Measurements from ENCODE around the gene PRLH. TPM values are rescaled to one million over a fixed set of nuclear protein-coding genes. Genes with fewer than 3 reads are reported as not detected.

Gene PRLH
- total RNA-seq, 6 experiments from 2014 or later: not detected

DNA sequence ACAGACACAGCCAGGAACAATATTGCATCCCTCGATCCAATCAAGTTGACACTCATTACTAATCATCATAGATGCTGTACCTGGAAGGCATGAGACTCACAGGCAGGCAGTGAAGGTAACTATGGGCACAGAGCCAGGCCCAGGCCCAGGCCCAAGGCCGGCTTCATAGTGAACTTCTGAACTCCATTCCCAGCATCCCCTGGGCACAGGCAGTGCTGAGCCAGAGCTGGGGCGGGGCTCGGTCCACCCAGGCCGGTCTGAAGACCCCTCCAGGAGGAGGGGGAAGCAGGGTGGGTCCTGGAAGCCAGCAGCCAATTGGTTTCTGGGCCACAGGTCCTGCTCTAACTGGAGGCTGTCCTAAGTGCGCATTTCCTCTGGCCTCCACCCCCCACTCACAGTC is 41.7 kb upstream of the PRLH start:
- TF ChIP-seq, protein P1, sequence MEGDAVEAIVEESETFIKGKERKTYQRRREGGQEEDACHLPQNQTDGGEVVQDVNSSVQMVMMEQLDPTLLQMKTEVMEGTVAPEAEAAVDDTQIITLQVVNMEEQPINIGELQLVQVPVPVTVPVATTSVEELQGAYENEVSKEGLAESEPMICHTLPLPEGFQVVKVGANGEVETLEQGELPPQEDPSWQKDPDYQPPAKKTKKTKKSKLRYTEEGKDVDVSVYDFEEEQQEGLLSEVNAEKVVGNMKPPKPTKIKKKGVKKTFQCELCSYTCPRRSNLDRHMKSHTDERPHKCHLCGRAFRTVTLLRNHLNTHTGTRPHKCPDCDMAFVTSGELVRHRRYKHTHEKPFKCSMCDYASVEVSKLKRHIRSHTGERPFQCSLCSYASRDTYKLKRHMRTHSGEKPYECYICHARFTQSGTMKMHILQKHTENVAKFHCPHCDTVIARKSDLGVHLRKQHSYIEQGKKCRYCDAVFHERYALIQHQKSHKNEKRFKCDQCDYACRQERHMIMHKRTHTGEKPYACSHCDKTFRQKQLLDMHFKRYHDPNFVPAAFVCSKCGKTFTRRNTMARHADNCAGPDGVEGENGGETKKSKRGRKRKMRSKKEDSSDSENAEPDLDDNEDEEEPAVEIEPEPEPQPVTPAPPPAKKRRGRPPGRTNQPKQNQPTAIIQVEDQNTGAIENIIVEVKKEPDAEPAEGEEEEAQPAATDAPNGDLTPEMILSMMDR (IDR thresholded peaks at IDR 0.05): no peak
- peaks cover 28% of the 10 kb centered on the region for H3K36me3 Mint-ChIP-seq (ENCODE audit: low read depth)
- no peaks in the 10 kb centered on the region; the same call in 1 of the 2 replicates for H3K27me3 Mint-ChIP-seq (ENCODE audit: insufficient read depth)
- DNase-seq: no peak
- no peaks in the 10 kb centered on the region for H3K9me3 Mint-ChIP-seq
- no peak overlapping the region for H3K27ac Mint-ChIP-seq
- no peak overlapping the region for H3K4me3 Mint-ChIP-seq
- H3K4me1 Mint-ChIP-seq (ENCODE audit: low read depth): no peaks in the 10 kb centered on the region

DNA sequence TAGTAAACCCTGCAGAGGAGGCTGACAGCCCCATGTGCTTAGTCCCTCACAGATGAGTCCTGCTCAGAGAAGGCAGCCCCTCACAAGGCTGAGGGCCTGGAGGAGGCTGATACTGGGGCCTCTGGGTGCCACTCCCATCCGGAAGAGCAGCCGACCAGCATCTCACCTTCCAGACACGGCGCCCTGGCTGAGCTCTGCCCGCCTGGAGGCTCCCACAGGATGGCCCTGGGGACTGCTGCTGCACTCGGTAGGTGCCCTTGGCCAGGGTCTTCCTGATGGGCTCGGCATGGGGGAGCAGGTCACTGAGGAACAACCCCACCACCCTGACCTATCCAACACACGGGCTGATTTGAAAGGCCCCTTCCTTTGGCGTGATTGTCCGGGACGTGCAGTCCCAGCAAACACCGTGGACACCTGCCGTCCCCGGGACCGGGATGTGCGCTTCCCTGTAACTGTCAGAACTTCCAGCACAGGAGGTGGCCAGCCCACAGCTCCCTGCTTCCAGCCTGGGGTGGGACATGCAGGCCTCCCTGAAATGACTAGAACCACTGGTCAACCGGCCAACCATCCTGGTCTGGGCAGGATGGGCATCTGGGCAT is 40.7 kb upstream of the PRLH start:
- H3K4me1 Mint-ChIP-seq (ENCODE audit: low read depth): no peaks in the 10 kb centered on the region
- no peak overlapping the region for H3K4me3 Mint-ChIP-seq
- H3K36me3 Mint-ChIP-seq (ENCODE audit: low read depth): peaks cover 28% of the 10 kb centered on the region
- H3K27me3 Mint-ChIP-seq (ENCODE audit: insufficient read depth): no peaks in the 10 kb centered on the region; the same call in 1 of the 2 replicates
- H3K27ac Mint-ChIP-seq: no peak overlapping the region
- TF ChIP-seq, protein P1 (IDR thresholded peaks at IDR 0.05): no peak
- no peak for DNase-seq
- no peaks in the 10 kb centered on the region for H3K9me3 Mint-ChIP-seq

DNA sequence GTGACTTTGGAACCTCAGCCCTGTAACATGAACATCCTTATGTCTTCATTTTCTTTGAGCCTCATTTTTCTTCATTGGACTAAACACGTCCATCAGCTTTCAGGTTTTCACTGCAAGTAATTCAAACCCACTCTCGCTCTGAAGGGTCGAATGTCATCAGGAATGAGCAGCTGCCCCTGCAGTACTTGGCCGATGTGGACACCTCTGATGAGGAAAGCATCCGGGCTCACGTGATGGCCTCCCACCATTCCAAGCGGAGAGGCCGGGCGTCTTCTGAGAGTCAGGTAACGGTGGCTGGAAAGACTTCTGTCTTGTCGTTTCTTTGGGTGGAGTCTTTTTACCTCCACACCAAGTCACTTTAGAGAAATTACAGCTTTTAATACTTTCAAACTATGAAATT is 39.1 kb upstream of the PRLH start:
- TF ChIP-seq, protein P1 (IDR thresholded peaks at IDR 0.05): no peak
- DNase-seq: no peak
- Mint-ChIP-seq H3K4me1 (ENCODE audit: low read depth) (no peaks in the 10 kb centered on the region; the same call in 1 of the 2 replicates), H3K9me3 (no peaks in the 10 kb centered on the region), H3K27ac (no peak overlapping the region), H3K4me3 (no peak overlapping the region), H3K27me3 (ENCODE audit: insufficient read depth) (no peaks in the 10 kb centered on the region; the same call in 1 of the 2 replicates), H3K36me3 (ENCODE audit: low read depth) (peaks cover 33% of the 10 kb centered on the region)

DNA sequence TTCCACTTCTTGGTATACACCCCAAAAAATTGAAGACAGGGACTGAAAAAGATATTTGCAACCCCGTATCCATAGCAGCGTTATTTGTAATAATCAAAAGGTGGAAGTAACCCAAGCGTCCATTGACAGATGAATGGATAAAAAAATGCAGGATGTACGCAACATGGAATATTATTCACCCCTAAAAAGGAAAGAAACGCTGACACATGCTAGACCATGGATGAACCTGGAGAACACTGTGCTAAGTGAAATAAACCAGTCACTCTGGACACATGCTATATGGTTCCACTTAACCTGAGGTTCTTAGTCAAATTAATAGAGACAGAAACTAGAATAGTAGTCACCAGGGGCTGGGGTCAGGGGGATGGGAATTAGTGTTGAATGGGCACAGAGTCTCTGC is 38.6 kb upstream of the PRLH start:
- H3K9me3 Mint-ChIP-seq: no peaks in the 10 kb centered on the region
- H3K27me3 Mint-ChIP-seq (ENCODE audit: insufficient read depth): no peaks in the 10 kb centered on the region; the same call in 1 of the 2 replicates
- no peak overlapping the region for H3K27ac Mint-ChIP-seq
- no peak for DNase-seq
- TF ChIP-seq, protein P1 (IDR thresholded peaks at IDR 0.05): no peak
- peaks cover 36% of the 10 kb centered on the region for H3K36me3 Mint-ChIP-seq (ENCODE audit: low read depth)
- peaks cover 5% of the 10 kb centered on the region for H3K4me1 Mint-ChIP-seq (ENCODE audit: low read depth)
- H3K4me3 Mint-ChIP-seq: no peak overlapping the region

DNA sequence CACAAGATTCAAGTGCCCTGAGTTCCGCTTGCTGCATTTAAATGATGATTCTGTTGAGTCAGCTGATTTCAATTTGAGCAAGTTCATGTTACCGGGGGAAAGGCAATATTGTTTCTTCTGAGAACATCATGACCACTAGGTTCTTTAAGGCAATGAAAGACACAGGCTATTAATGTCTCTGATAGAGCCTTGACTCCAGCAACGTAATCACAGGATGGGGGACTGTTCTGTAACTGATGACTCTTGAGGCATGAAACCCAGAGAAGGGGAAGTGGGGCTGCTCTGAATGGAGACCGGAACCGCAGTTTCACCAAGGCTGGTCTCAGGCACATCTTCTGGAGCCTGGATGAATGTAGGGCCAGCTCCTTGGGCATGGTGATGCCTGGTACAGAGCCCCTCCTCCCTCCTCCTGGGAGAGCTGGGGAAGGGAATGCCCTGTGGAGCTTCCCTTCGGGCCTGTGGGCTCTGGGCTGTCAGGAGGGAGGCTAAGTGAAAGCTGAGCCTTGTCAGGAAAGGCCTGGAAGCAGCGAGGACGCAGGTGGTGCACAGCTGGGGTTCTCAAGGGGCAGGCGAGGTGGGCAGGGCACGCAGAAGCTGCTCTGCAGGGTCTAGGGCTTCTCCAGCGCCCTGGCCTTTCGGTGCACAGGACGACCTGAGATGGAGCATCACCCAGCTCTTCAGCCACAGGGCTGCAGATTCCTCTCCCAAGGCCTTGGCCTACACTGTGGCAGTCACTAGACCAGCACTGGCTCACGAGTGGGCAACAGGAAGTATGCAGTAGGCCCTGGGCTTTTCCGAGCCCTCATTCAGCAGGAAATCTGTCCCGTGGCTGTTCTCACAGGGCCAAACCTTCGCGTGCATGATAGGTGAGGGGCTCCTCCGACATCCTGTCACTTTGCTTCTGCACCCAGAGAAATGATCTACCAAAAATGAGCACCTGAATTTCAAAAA is 36.6 kb upstream of the PRLH start:
- no peak for DNase-seq
- peaks cover 23% of the 10 kb centered on the region for H3K4me1 Mint-ChIP-seq (ENCODE audit: low read depth)
- no peak overlapping the region for H3K27ac Mint-ChIP-seq
- TF ChIP-seq, protein P1 (IDR thresholded peaks at IDR 0.05): no peak
- no peaks in the 10 kb centered on the region; the same call in 1 of the 2 replicates for H3K27me3 Mint-ChIP-seq (ENCODE audit: insufficient read depth)
- no peak overlapping the region for H3K4me3 Mint-ChIP-seq
- no peaks in the 10 kb centered on the region for H3K9me3 Mint-ChIP-seq
- peaks cover 42% of the 10 kb centered on the region for H3K36me3 Mint-ChIP-seq (ENCODE audit: low read depth)
